Right lobe of liver (tissue), 4 donors: ENCODE measurements around the gene ABL2.
"Not testable (repeated sequence)": the region's sequence is repeated elsewhere in the genome, so short reads cannot be mapped to it uniquely, and the experiment has no call there.

Experiments used
- POLR2A ChIP-seq: fragments of 450-650 bp; IDR thresholded peaks from one replicate; pipeline ENCODE4 v1.6.1; 2017; ENCODE audit warnings: antibody characterized with exemption, mild to moderate bottlenecking
- TF ChIP-seq, protein P1 (sequence below), 4 donors: fragments of 200-600 bp in 3 of 4; fragments of 450-650 bp in 1 of 4; IDR thresholded peaks; one replicate each; pipeline versions ENCODE4 v1.5.1 to v1.8.0; 2016 to 2022; ENCODE audit warnings: antibody characterized with exemption in 4 of 4, mild to moderate bottlenecking in 2 of 4
- donor health status: DM: no; HTN: no; CAD: no.
- donor health status: DM: no; HTN: no; CAD: no.
- donor health status: DM: no; HTN: yes; CAD: no.

- TF ChIP-seq, protein P1, sequence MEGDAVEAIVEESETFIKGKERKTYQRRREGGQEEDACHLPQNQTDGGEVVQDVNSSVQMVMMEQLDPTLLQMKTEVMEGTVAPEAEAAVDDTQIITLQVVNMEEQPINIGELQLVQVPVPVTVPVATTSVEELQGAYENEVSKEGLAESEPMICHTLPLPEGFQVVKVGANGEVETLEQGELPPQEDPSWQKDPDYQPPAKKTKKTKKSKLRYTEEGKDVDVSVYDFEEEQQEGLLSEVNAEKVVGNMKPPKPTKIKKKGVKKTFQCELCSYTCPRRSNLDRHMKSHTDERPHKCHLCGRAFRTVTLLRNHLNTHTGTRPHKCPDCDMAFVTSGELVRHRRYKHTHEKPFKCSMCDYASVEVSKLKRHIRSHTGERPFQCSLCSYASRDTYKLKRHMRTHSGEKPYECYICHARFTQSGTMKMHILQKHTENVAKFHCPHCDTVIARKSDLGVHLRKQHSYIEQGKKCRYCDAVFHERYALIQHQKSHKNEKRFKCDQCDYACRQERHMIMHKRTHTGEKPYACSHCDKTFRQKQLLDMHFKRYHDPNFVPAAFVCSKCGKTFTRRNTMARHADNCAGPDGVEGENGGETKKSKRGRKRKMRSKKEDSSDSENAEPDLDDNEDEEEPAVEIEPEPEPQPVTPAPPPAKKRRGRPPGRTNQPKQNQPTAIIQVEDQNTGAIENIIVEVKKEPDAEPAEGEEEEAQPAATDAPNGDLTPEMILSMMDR (IDR thresholded peaks at IDR 0.05): not testable (repeated sequence)
- TF ChIP-seq POLR2A: not testable (repeated sequence)
Measured at GRCh38 chr1:179195857-179196256, 33.6 kb downstream of the ABL2 start.
